PFSK-1 (cell line): ENCODE data around the gene THSD4.

Experiments
- FOXP2 ChIP-seq: optimal IDR thresholded peaks from 2 replicates; pipeline ENCODE3; 2011; ENCODE audit warnings: borderline replicate concordance, control low read depth, inconsistent platforms; ENCODE audit not compliant: insufficient read depth; ENCODE audit errors: extremely low read length, extremely low read depth
- POLR2AphosphoS5 ChIP-seq: IDR thresholded peaks from 2 replicates; pipeline ENCODE4 v1.6.1; 2012; ENCODE audit warnings: low read depth, mild to moderate bottlenecking, control low read depth, low read length, moderate library complexity
- REST ChIP-seq, 2 experiments: IDR thresholded peaks; 2 replicates each; pipeline versions ENCODE4 v1.6.1 to v1.8.0; 2011 to 2012; ENCODE audit warnings: low read depth in 2 of 2, low read length in 2 of 2, control low read depth in 1 of 2, inconsistent platforms in 1 of 2, mild to moderate bottlenecking in 1 of 2, moderate library complexity in 1 of 2; ENCODE audit not compliant: insufficient read depth in 1 of 2
- SIN3A ChIP-seq: IDR thresholded peaks from 2 replicates; pipeline ENCODE4 v1.6.1; 2012; ENCODE audit warnings: mild to moderate bottlenecking, low read length, moderate library complexity, borderline replicate concordance; ENCODE audit not compliant: insufficient read depth
- TAF1 ChIP-seq: IDR thresholded peaks from 2 replicates; pipeline ENCODE4 v1.6.1; 2012; ENCODE audit warnings: low read length, control low read depth, borderline replicate concordance; ENCODE audit not compliant: insufficient read depth

THSD4 gene

GRCh38 chr15:71782422-71783165 is 667.3 kb downstream of the THSD4 start:
- TF ChIP-seq REST (IDR thresholded peaks at IDR 0.05; ENCODE audit: insufficient read depth in 1 of 2, low read depth in 2 of 2, low read length in 2 of 2) (no peak), TAF1 (no peak), POLR2AphosphoS5 (no peak), FOXP2 (no peak), SIN3A (no peak)

GRCh38 chr15:71784719-71785118 is 669.4 kb downstream of the THSD4 start:
- TF ChIP-seq FOXP2, result no peak
- no peak for TF ChIP-seq SIN3A
- no peak for TF ChIP-seq TAF1
- no peak for TF ChIP-seq REST (IDR thresholded peaks at IDR 0.05; ENCODE audit: insufficient read depth in 1 of 2, low read depth in 2 of 2, low read length in 2 of 2)
- no peak for TF ChIP-seq POLR2AphosphoS5

- TF ChIP-seq SIN3A, result no peak
- TF ChIP-seq POLR2AphosphoS5, result no peak
- TF ChIP-seq REST (IDR thresholded peaks at IDR 0.05; ENCODE audit: insufficient read depth in 1 of 2, low read depth in 2 of 2, low read length in 2 of 2), result no peak
- TF ChIP-seq TAF1, result no peak
- TF ChIP-seq FOXP2, result no peak
Measured at GRCh38 chr15:71785996-71786395, 670.7 kb downstream of the THSD4 start.

GRCh38 chr15:71786673-71787072 is 671.4 kb downstream of the THSD4 start:
- TF ChIP-seq REST (IDR thresholded peaks at IDR 0.05; ENCODE audit: insufficient read depth in 1 of 2, low read depth in 2 of 2, low read length in 2 of 2) (no peak), FOXP2 (no peak), TAF1 (no peak), POLR2AphosphoS5 (no peak), SIN3A (no peak)
